ENCODE measurements around the gene PPM1L.
"Not testable (repeated sequence)": the region's sequence is repeated elsewhere in the genome, so short reads cannot be mapped to it uniquely, and the experiment has no call there.

The PPM1L gene

GRCh38 chr3:160986069-160986468 is 230.0 kb downstream of the PPM1L start:
- DNase-seq (ENCODE audit: low read depth in 2 of 2): no peak

- no peak for DNase-seq (ENCODE audit: low read depth in 2 of 2)
These were observed 232.2 kb downstream of the PPM1L start for GRCh38 chr3:160987982-160988964.

- DNase-seq (ENCODE audit: low read depth in 2 of 2): no peak
These were observed 234.4 kb downstream of the PPM1L start for GRCh38 chr3:160990446-160990845.

GRCh38 chr3:160992712-160993111 is 236.7 kb downstream of the PPM1L start:
- no peak for DNase-seq (ENCODE audit: low read depth in 2 of 2)

GRCh38 chr3:160996811-160997210 is 240.8 kb downstream of the PPM1L start:
- DNase-seq (ENCODE audit: low read depth in 2 of 2): no peak

GRCh38 chr3:160998581-160998980 is 242.6 kb downstream of the PPM1L start:
- no peak for DNase-seq (ENCODE audit: low read depth in 2 of 2)

GRCh38 chr3:160999274-160999673 is 243.2 kb downstream of the PPM1L start:
- DNase-seq (ENCODE audit: low read depth in 2 of 2): no peak

- DNase-seq (ENCODE audit: low read depth in 2 of 2): no peak
These were observed 252.1 kb downstream of the PPM1L start for GRCh38 chr3:161008086-161008485.

- not testable (repeated sequence) for DNase-seq (ENCODE audit: low read depth in 2 of 2)
These were observed 254.1 kb downstream of the PPM1L start for GRCh38 chr3:161010151-161010550.

GRCh38 chr3:161014843-161015749 is 259.1 kb downstream of the PPM1L start:
- no peak for DNase-seq (ENCODE audit: low read depth in 2 of 2)

- no peak for DNase-seq (ENCODE audit: low read depth in 2 of 2)
These were observed 260.6 kb downstream of the PPM1L start for GRCh38 chr3:161016417-161017313.

GRCh38 chr3:161017971-161018370 is 261.9 kb downstream of the PPM1L start:
- no peak for DNase-seq (ENCODE audit: low read depth in 2 of 2)

- no peak for DNase-seq (ENCODE audit: low read depth in 2 of 2)
These were observed 264.2 kb downstream of the PPM1L start for GRCh38 chr3:161020256-161020655.

- DNase-seq (ENCODE audit: low read depth in 2 of 2): no peak
These were observed 269.9 kb downstream of the PPM1L start for GRCh38 chr3:161025911-161026310.

GRCh38 chr3:161026612-161027510 is 270.8 kb downstream of the PPM1L start:
- DNase-seq (ENCODE audit: low read depth in 2 of 2): no peak

- DNase-seq (ENCODE audit: low read depth in 2 of 2): no peak
These were observed 272.6 kb downstream of the PPM1L start for GRCh38 chr3:161028555-161029153.

GRCh38 chr3:161031134-161031533 is 275.1 kb downstream of the PPM1L start:
- no peak for DNase-seq (ENCODE audit: low read depth in 2 of 2)

- not testable (repeated sequence) for DNase-seq (ENCODE audit: low read depth in 2 of 2)
These were observed 279.0 kb downstream of the PPM1L start for GRCh38 chr3:161034913-161035550.

GRCh38 chr3:161035711-161036110 is 279.7 kb downstream of the PPM1L start:
- DNase-seq (ENCODE audit: low read depth in 2 of 2): no peak

All from stimulated activated CD4-positive, alpha-beta T cell treated with anti-CD3 and anti-CD28 coated beads, Interleukin-15, amount 100 ng/mL, for 48 hours (primary cell).